Natural killer cell treated with Interleukin-12 subunit alpha and Interleukin-12 subunit beta and Interleukin-15 and Interleukin-18, amount 100 ng/mL, for 72 hours (primary cell): ENCODE results near the gene CHAT. TPM values are rescaled to one million over a fixed set of nuclear protein-coding genes. Genes with fewer than 3 reads are reported as not detected.
A peak's percentile ranks its signal among the peaks of the same experiment; 100 is the strongest.

Source experiments
- ATAC-seq, 2 donors: fragments of 150-1000 bp; cut with Tn5 transposase in 1 of 2; sonication (Bioruptor Pico), chemical (Tn5 transposase) in 1 of 2; 2 replicates each; pipeline ENCODE4 v1.10.0; 2021
- DNase-seq: peaks from one replicate; pipeline ENCODE4 v3.0.0; 2022; ENCODE audit warnings: low spot score
- H3K27ac Mint-ChIP-seq, 2 donors: 1 replicate in 1 of 2; 2 replicates in 1 of 2; pipeline ENCODE4 v1.8.0; 2022; ENCODE audit warnings: mixed read lengths in 2 of 2, mild to moderate bottlenecking in 1 of 2, moderate library complexity in 1 of 2
- H3K27me3 Mint-ChIP-seq, 2 donors: 1 replicate in 1 of 2; 2 replicates in 1 of 2; pipeline ENCODE4 v1.8.0; 2022; ENCODE audit warnings: mixed read lengths in 2 of 2
- H3K36me3 Mint-ChIP-seq: one replicate; pipeline ENCODE4 v1.8.0; 2022; ENCODE audit warnings: mixed read lengths
- H3K4me1 Mint-ChIP-seq, 2 donors: 1 replicate in 1 of 2; 2 replicates in 1 of 2; pipeline ENCODE4 v1.8.0; 2022; ENCODE audit warnings: low read depth in 2 of 2, mixed read lengths in 2 of 2, mild to moderate bottlenecking in 1 of 2
- H3K4me3 Mint-ChIP-seq: one replicate; pipeline ENCODE4 v1.8.0; 2022; ENCODE audit warnings: mixed read lengths
- H3K9me3 Mint-ChIP-seq: 2 replicates; pipeline ENCODE4 v1.8.0; 2022; ENCODE audit warnings: mixed read lengths
- total RNA-seq, 2 donors: library from RNA; stranded (reverse); gene quantifications; one replicate each; pipeline ENCODE4 v1.2.3, GENCODE V29; 2022

CHAT gene
- total RNA-seq, 2 donors from 2014 or later = not detected

DNA sequence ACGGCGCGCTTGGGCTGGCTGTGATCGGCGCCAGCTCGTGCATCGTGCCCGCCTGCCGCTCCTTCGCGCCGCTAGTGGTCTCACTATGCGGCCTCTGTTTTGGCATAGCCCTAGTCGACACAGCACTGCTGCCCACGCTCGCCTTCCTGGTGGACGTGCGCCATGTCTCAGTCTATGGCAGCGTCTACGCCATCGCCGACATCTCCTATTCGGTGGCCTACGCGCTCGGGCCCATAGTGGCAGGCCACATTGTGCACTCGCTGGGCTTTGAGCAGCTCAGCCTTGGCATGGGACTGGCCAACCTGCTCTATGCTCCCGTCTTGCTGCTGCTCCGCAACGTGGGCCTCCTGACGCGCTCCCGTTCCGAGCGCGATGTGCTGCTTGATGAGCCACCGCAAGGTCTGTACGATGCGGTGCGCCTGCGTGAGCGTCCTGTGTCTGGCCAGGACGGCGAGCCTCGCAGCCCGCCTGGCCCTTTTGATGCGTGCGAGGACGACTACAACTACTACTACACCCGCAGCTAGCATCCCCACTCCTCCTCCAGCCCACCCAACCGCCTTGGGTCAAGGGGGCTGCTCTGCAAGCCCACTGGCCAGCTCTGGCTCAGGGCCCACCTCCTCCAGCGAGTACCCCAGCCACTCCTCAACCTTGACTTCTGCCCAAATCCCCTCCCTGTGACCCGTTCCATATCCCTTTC, 1.9 kb upstream of the CHAT start:
- ATAC-seq = no peak
- Mint-ChIP-seq H3K4me1 (peaks cover 3 to 23% of the 10 kb centered on the region in 2 donors), H3K36me3 (peaks cover 7% of the 10 kb centered on the region), H3K27me3 (peaks cover 51 to 60% of the 10 kb centered on the region in 2 donors), H3K9me3 (no peaks in the 10 kb centered on the region), H3K27ac (no peak overlapping the region), H3K4me3 (no peak overlapping the region)
- no peak for DNase-seq

DNA sequence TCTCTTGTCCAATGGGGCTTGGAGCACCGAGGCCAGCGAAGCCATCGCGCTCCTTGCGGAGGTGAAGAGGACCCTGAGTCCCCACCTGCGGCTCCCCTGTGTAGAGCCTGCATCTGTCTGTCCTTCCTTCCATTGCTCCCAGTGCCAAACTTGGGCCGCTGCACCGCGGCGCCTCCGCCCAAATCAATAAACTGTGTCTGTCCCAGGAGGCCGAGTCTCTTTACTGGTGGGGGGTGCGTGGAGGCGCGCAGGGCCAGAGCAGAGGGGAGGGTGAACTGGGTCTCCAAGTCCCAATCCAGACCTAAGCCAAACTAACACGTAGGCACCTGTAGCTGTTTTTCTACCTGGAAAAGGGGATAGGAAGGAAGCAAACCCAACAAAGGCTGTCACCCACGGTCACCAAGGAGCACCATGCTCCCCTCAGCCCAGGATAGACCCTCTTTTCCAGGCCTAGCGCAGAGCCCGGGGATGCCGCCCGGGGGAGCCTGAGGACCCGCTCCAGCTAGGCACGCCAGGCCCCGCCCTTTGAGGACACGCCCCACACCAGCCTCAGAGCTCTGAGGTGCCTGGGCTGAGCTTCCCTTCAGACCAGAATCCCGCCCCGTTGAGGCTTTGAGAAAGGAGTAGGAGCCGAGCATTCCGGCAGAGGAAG, 1.2 kb upstream of the CHAT start:
- no peaks in the 10 kb centered on the region for H3K9me3 Mint-ChIP-seq
- no peak overlapping the region for H3K4me3 Mint-ChIP-seq
- peaks cover 51 to 60% of the 10 kb centered on the region in 2 donors for H3K27me3 Mint-ChIP-seq
- DNase-seq (no peak), ATAC-seq (no peak)
- H3K36me3 Mint-ChIP-seq = peaks cover 7% of the 10 kb centered on the region
- peaks cover 0 to 20% of the 10 kb centered on the region in 2 donors for H3K4me1 Mint-ChIP-seq
- H3K27ac Mint-ChIP-seq = no peak overlapping the region

DNA sequence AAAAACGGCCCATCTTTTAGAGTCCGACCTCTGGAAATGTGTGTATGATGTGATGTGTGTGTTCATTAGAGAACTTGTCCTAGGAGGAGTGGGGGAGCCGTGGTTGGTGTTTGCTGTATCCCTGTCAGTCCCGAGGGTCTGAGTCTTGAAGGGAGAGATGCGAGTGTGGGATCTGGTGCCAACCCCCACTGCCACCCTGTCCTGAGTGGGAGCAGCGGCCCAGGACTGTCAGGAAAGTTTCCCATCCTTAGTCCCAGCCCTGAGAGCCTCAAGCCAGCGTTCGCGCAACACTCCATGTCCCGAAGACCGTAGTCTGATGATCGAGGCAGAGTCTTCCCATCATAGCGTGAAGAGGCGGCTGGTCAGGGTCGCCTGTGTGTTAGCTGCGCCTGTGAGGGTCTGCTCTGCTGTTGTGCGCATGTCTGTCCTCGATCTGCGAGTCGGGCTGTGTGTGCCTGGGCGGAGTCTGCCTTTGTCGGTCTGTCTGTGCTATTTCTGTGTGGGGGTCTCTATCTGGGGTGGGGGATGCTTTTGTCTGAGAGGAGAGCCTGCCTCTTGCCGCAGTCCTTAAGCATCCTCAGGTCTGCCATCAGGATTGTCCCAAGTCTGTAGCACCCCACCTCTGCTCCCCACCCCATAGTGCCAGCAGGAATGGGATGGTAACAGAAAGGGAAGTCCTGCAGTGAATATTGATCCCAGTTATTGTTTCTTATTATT, 514 bp upstream of the CHAT start:
- Mint-ChIP-seq H3K9me3 (no peaks in the 10 kb centered on the region), H3K36me3 (peaks cover 7% of the 10 kb centered on the region), H3K27ac (no peak overlapping the region), H3K4me3 (no peak overlapping the region), H3K4me1 (peaks cover 0 to 20% of the 10 kb centered on the region in 2 donors), H3K27me3 (peaks cover 53 to 59% of the 10 kb centered on the region in 2 donors)
- DNase-seq = no peak
- ATAC-seq = no peak

DNA sequence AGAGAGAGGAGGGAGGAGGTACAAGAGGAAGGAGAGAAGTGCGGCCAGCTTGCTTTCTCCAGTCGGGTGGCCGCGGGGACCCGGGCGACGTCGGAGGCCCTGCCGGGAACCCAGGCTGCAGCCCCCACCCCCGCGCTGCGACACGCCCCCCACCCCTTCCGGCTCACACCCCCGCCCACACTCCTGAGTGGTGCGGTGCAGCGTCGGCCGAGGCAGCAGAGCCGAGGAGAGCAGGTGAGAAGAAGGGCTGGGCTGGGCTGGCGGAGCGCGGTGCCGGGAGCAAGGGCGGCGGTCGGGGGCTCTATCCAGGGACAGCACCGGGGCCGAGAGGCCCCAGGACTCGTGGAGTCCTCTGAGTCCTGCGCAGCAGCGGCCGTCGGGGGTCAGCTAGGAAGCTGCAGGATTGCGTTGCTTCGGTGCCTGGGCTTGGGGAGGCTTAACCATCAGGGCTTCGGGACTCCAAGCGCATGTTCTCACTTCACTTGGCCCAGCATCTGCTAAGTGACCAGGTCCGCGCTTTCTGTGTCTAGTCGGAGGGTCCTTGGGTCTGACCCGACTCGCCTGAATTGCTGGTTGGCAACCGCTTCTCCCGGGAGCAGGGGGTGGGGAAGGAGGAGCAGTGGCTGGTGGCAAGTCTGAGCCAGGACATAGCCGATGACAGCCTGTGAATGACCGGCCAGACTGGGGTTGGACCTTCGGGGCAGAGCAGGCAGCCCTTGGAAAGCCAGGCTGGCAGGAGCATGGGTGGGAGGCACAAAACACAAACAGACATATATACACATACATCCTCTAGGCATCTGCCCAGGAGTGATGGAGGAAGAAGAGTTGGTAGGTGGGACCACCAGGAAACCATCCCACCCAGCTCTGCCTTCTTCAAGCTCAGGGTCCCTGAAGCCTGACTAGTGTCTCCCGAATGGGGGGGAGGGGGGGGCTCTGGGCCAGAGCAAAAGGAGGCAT, 683 bp downstream of the CHAT start:
- peaks cover 54 to 63% of the 10 kb centered on the region in 2 donors for H3K27me3 Mint-ChIP-seq
- peak; percentile 49 for DNase-seq

DNA sequence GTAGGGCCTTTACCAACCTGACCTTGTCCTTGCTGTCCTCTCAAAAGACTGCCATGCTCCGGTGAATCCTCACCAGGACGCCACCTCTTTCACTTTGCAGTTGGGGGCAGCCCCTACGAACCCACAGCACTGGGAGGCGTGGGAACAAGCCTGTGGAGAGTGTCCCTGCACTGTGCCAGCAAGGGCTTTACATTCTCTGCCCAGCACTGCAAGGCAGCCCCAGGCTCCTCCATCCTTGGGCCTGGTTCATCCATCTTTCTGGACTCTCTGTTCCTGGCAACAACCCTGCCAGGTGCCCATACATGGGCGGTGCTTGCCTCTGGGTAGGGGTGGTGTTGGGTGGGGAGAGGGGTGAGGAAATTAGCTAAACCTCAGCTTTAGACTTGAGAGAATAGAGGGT, 1.4 kb downstream of the CHAT start:
- Mint-ChIP-seq H3K9me3 (no peaks in the 10 kb centered on the region), H3K27ac (no peak overlapping the region), H3K4me3 (no peak overlapping the region), H3K36me3 (peaks cover 7% of the 10 kb centered on the region), H3K4me1 (peaks cover 0 to 20% of the 10 kb centered on the region in 2 donors), H3K27me3 (peaks cover 60 to 70% of the 10 kb centered on the region in 2 donors)
- DNase-seq (no peak), ATAC-seq (peak in 1 of 2 donors; percentile 18)

More for the DNA sequence above, 683 bp downstream of the CHAT start:
- H3K36me3 Mint-ChIP-seq = peaks cover 7% of the 10 kb centered on the region
- H3K4me1 Mint-ChIP-seq = peaks cover 0 to 20% of the 10 kb centered on the region in 2 donors
- H3K9me3 Mint-ChIP-seq = no peaks in the 10 kb centered on the region
- ATAC-seq = no peak
- no peak overlapping the region for H3K27ac Mint-ChIP-seq
- H3K4me3 Mint-ChIP-seq = no peak overlapping the region

DNA sequence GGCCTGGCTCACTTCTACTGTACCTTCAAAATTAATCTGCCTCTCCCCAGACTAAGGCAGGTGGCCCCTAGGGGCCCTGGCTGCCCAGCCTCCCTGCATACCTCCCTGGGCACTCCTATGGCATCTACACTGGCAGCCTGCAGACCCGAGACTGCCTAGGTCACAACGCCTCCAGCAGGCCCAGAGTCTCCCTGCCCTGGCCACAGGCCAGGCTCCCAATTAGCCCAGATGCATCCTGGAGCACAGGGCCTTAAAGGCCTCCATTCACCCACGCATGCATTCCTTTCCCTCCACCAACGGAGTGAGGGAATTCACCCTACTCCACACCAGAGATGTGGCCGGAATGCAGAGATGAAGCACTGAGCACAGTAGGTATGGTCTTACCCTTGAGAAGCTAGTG, 1.9 kb downstream of the CHAT start:
- ATAC-seq (no peak), DNase-seq (no peak)
- Mint-ChIP-seq H3K9me3 (no peaks in the 10 kb centered on the region), H3K27ac (no peak overlapping the region), H3K36me3 (peaks cover 7% of the 10 kb centered on the region), H3K27me3 (peaks cover 60 to 71% of the 10 kb centered on the region in 2 donors), H3K4me1 (peaks cover 0 to 20% of the 10 kb centered on the region in 2 donors), H3K4me3 (no peak overlapping the region)

DNA sequence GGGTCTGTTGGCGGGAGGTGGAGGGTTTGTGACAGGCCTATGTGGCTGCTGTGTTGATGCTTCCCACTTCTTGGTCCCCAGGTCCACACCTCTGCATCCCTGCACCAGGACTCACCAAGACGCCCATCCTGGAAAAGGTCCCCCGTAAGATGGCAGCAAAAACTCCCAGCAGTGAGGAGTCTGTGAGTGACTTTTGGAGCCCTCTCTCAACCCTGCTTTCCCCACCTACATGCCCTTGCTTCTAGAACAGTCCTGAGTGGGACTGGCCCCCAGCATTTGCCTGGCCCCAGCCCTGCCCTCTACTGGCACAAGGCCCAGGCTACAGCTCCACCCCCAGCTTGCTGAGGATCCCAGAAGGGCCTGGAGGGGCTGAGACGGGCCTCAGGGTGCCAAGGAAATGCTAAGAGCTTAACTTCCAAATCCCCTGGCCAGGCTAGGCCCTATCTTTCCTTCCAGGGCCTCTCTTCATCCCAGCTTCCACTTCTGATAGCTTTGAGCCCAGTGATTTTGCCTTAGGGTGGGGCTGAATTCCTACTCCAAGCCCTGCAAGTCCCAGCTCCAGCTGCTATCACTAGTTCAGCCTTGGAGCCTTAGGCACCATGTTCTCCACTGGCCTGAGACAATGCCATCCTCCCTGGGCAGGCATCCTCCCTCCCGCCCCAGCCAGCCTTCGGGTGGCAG, 2.7 kb downstream of the CHAT start:
- Mint-ChIP-seq H3K27ac (no peak overlapping the region), H3K36me3 (peaks cover 7% of the 10 kb centered on the region), H3K4me3 (no peak overlapping the region), H3K9me3 (no peaks in the 10 kb centered on the region), H3K27me3 (peaks cover 57 to 70% of the 10 kb centered on the region in 2 donors), H3K4me1 (peaks cover 0 to 20% of the 10 kb centered on the region in 2 donors)
- ATAC-seq = peak in 1 of 2 donors; percentile 12
- peak; percentile 37 for DNase-seq

DNA sequence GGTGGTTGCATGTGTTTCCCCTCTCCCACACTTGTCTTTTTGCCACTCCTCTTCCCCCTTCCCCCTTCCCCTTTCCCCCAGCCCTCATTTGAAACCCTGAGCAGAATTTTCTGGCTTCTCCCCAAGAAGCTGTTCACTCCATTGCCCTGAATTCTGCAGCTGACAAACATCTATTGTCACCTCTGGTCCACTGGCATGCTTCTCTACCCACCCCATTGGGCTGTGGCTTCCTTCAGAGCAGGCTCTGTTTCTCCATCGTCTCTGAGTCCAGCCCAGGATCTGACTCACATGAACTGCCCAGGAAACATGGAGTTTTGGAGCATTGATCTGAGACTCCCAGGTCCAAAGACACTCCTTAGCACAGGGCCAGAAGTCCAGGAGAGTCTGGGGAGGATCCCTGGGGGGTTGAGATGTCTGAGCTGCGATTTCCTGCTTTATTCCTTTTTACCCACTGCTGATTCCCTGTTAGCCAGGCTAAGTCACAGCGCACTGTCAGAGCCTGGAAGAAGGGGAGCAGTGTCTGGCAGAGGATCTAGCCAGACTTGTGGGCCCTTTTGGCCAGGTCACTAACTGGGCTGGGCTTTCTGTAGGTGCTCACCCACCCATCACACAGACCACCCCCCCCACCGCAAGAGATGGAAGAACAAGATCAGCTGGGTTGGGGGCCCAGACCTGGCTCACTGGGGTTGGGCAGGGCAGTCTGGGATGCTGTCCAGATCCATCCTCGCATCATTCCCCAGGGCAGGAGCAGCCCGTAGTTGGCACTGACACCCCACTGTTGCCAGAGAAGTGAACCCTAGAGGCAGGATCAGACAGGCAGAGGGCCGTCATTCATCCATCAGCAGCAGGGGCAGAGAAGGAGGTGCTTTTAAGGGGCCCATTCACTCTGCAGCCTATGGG, 3.5 kb downstream of the CHAT start:
- H3K27me3 Mint-ChIP-seq = peaks cover 52 to 62% of the 10 kb centered on the region in 2 donors
- no peak for ATAC-seq
- H3K36me3 Mint-ChIP-seq = peaks cover 2% of the 10 kb centered on the region
- no peak overlapping the region for H3K27ac Mint-ChIP-seq
- no peaks in the 10 kb centered on the region for H3K9me3 Mint-ChIP-seq
- peaks cover 0 to 13% of the 10 kb centered on the region in 2 donors for H3K4me1 Mint-ChIP-seq
- H3K4me3 Mint-ChIP-seq = no peak overlapping the region
- DNase-seq = peak; percentile 40

DNA sequence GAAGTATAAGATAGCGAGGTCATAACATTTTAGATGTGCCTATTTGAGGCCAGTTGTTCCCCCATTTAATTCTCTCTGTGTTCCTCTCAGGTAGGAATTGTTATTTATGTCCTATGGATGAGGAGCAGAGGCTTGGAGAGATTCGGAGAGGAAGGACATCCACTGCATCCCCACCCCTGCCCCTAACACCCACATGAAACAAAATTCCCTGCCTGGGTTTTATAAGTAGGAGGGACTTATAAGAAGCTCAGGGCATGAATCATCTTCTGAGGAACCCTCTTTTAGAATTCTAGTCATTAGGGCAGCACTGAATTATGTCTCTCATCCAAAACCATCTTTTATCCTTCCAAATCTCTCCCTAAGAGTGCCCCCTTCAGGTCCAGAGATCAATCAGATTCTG, 5.0 kb downstream of the CHAT start:
- ATAC-seq = no peak
- peaks cover 0 to 4% of the 10 kb centered on the region in 2 donors for H3K4me1 Mint-ChIP-seq
- no peaks in the 10 kb centered on the region for H3K9me3 Mint-ChIP-seq
- no peak for DNase-seq
- H3K27me3 Mint-ChIP-seq = peaks cover 49 to 50% of the 10 kb centered on the region in 2 donors
- no peaks in the 10 kb centered on the region for H3K36me3 Mint-ChIP-seq
- H3K27ac Mint-ChIP-seq = no peak overlapping the region
- H3K4me3 Mint-ChIP-seq = no peak overlapping the region

DNA sequence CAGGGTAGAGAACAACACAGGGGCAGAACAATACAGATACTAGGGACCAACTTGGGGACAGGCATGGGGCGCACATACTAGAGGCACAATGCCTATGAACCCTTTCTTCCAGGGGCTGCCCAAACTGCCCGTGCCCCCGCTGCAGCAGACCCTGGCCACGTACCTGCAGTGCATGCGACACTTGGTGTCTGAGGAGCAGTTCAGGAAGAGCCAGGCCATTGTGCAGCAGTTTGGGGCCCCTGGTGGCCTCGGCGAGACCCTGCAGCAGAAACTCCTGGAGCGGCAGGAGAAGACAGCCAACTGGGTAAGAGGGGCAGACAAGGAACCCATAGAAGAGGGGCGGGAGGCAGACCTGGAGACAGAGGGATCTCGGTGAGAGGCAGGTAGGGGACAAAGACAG, 5.8 kb downstream of the CHAT start:
- no peak for ATAC-seq
- Mint-ChIP-seq H3K4me1 (peaks cover 0 to 3% of the 10 kb centered on the region in 2 donors), H3K4me3 (no peak overlapping the region), H3K36me3 (no peaks in the 10 kb centered on the region), H3K27ac (no peak overlapping the region), H3K9me3 (no peaks in the 10 kb centered on the region), H3K27me3 (peaks cover 51 to 52% of the 10 kb centered on the region in 2 donors)
- DNase-seq = peak; percentile 53

DNA sequence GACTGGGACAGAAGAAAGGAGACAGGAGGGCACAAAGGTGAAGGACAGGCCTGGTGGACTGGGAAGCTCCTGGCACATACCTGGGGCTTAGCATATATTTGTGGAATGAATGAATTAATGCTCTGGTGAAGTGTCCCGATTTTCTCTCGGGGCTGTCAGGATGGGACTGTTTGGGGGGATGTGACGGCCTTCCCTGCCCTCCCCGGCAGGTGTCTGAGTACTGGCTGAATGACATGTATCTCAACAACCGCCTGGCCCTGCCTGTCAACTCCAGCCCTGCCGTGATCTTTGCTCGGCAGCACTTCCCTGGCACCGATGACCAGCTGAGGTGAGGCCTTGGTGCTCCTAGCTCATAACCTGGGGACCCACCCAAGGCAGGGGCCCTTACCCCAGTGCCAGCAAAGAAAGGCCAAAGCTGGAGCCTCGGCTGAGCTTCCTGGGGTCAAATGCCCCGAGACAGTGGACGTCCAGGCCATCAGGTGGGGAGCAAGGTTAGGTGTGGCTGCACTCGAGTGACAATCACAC, 6.5 kb downstream of the CHAT start:
- Mint-ChIP-seq H3K27me3 (peaks cover 50 to 54% of the 10 kb centered on the region in 2 donors), H3K36me3 (no peaks in the 10 kb centered on the region), H3K4me3 (no peak overlapping the region), H3K27ac (no peak overlapping the region), H3K9me3 (no peaks in the 10 kb centered on the region), H3K4me1 (no peaks in the 10 kb centered on the region)
- DNase-seq (peak; percentile 34), ATAC-seq (no peak)
